HUES64 (cell line): ENCODE results near the gene SLC38A8.

ENCODE experiments used
- H3K27ac ChIP-seq: 2 replicates; pipeline ENCODE4 v1.7.0; 2013; ENCODE audit warnings: low read depth, low read length, inconsistent platforms
- H3K27me3 ChIP-seq: 2 replicates; pipeline ENCODE4 v1.6.1; 2013; ENCODE audit warnings: mild to moderate bottlenecking, low read length; ENCODE audit not compliant: insufficient read depth
- H3K36me3 ChIP-seq: 2 replicates; pipeline ENCODE4 v1.6.1; 2013; ENCODE audit warnings: mild to moderate bottlenecking, low read length; ENCODE audit not compliant: insufficient read depth
- H3K4me1 ChIP-seq: 2 replicates; pipeline ENCODE4 v1.6.1; 2013; ENCODE audit warnings: mild to moderate bottlenecking, low read length, moderate library complexity; ENCODE audit not compliant: insufficient read depth
- H3K4me3 ChIP-seq: 2 replicates; pipeline ENCODE4 v1.5.1; 2013; ENCODE audit warnings: mild to moderate bottlenecking, low read length, moderate library complexity
- H3K9ac ChIP-seq: 2 replicates; pipeline ENCODE4 v1.6.1; 2013; ENCODE audit warnings: mild to moderate bottlenecking, low read depth, low read length
- H3K9me3 ChIP-seq: 2 replicates; pipeline ENCODE4 v1.6.1; 2013; ENCODE audit warnings: low read depth, low read length; ENCODE audit not compliant: insufficient read depth
- WGBS: fragments of 150-250, 120-280 bp; methylation state at CpG from one replicate; pipeline ENCODE4 v1.1.7; 2013; ENCODE audit warnings: missing lambda C conversion rate; 5-methylcytosine and 5-hydroxymethylcytosine counted together

Gene SLC38A8

DNA sequence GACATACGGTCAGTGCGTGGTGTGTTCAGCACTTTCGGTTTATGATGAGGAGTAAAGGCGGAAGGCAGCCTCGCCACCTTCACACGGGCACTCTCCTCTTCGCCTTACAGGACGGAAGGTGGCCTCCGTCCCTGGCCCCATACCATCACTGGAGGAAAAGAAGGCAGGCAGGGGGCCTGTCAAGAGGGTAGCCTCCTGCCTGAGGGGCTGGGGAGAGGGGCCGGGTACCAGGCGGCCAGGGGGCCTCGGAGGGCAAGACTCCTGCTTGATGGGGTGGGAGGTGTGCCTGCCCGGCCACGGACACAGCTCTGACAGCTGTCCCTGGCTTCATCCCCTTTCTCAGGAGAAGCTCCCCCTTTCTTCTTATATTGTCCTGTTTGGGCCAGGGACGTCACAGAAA is 15.6 kb upstream of the SLC38A8 start:
- H3K27me3 ChIP-seq: no peaks in the 10 kb centered on the region
- no peak overlapping the region for H3K27ac ChIP-seq
- peaks cover 83% of the 10 kb centered on the region for H3K36me3 ChIP-seq
- no peaks in the 10 kb centered on the region for H3K9me3 ChIP-seq
- peaks cover 9% of the 10 kb centered on the region; the same call in 1 of the 2 replicates for H3K4me1 ChIP-seq
- no peak overlapping the region for H3K4me3 ChIP-seq
- 97% methylated on average over 13 of the region's 15 CpGs for WGBS
- no peak overlapping the region for H3K9ac ChIP-seq

DNA sequence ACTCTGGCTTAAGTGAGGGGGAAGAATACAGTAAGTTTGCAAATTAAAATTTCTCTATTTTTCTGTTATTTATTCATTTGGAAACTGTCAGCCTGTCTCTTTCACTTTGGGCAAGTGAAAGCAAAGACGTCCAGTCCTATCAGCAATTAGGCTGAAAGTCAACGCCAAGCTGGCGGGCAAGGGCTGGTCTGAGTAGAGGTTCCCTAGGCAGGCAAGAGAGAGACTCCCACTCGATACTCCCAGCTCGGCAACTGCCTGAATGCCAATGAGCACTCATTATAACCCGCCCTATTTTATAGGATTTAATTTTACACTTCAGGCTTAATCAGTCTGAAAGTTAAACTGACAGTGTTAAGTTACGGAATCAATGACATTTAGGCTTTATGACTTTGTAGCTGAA is 14.3 kb upstream of the SLC38A8 start:
- Histone ChIP-seq H3K4me1 (0 out of 2 replicates have a peak, but pooled peaks cover 3% of the 10 kb centered on the region), H3K9me3 (no peaks in the 10 kb centered on the region), H3K4me3 (no peak overlapping the region), H3K9ac (no peak overlapping the region), H3K27me3 (no peaks in the 10 kb centered on the region), H3K36me3 (peaks cover 80% of the 10 kb centered on the region), H3K27ac (no peak overlapping the region)
- 90% methylated on average over 7 of the region's 7 CpGs for WGBS

DNA sequence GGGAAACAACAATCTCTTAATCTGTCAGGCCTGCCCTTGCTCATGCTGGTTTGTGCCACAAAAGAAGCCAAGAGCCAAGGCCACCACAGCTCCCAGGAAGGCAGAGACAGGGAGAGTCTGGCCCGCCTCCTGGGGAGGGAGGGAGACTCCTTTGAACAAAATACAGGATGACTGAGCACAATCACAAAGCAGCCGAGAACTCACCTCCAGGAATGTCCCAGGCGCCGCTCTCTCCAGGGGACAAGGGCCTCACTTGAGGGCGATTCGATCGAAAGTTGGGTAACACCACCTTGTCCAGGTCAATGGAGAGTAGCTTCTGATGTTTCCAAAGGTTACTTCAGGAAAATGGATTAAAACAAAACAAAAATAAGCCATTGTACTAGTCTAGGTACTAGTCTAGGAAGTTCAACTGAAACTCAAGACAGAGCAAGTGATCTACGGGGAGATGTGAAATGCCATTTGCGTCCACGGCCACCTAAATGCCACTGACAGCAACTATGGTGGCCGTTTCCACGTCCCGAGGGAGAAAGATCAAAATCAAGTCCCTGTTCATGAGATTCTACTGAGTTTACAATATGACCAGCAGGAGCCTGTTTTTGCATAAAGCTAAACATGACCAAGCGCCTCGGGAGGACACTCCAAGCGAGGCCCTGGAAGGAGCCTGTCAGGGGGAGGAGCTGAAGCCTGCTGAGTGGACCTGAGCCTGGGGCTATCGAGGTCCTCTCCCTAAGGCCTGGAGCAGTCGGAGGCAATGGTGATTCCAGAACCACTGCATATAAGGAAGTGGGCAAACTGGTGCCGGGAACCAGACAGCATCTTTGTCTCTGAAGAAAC is 13.4 kb upstream of the SLC38A8 start:
- peaks cover 71% of the 10 kb centered on the region for H3K36me3 ChIP-seq

DNA sequence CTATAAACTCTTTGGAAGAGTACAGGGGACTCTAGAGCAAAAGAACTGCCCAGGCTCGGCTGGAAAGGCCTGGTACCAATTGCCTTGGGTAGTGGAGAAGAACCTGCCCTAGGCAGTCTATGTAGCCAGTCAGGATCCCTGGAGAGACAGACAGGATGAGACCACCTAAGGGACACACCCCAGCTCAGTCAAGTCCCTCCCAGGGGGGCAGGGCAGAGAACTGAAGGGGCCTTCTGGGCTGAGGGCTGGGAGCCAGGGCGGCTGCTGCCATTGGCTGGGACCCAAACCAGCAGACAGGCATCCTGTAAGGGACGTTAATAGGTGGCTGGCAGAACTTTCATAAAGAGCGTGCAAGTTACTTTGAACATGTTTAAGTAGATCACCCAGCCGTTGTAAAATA is 12.8 kb upstream of the SLC38A8 start:
- Histone ChIP-seq H3K4me3 (no peak overlapping the region), H3K27me3 (no peaks in the 10 kb centered on the region), H3K9me3 (no peaks in the 10 kb centered on the region), H3K9ac (no peak overlapping the region), H3K36me3 (peaks cover 67% of the 10 kb centered on the region), H3K4me1 (0 out of 2 replicates have a peak, but pooled peaks cover 3% of the 10 kb centered on the region), H3K27ac (no peak overlapping the region)
- WGBS: 93% methylated on average over 5 of the region's 5 CpGs

More for the DNA sequence above, 13.4 kb upstream of the SLC38A8 start:
- H3K4me3 ChIP-seq: no peak overlapping the region
- no peaks in the 10 kb centered on the region for H3K27me3 ChIP-seq
- 0 out of 2 replicates have a peak, but pooled peaks cover 3% of the 10 kb centered on the region for H3K4me1 ChIP-seq
- WGBS: 94% methylated on average over 19 of the region's 19 CpGs
- H3K9me3 ChIP-seq: no peaks in the 10 kb centered on the region
- no peak overlapping the region for H3K9ac ChIP-seq
- no peak overlapping the region for H3K27ac ChIP-seq

DNA sequence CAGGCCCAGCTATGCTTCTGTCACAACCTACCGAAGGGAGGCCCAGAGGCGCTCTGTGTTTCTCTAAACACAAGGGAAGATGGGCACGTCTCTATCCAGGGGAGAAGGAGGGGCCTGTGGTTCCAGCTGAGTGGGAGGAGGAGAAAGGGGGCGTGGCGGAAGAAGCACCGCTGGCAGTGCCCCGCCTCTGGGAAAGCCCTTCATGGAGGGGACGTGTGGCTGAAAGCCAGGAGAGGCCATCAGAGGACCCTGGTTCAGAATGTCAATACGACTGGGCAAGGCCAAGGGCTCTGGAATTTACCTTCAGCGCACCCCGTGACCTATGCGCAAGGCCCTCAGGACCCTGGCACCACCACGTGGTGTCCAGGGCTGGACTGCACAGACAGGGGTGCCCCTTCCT is 12.3 kb upstream of the SLC38A8 start:
- no peak overlapping the region for H3K4me3 ChIP-seq
- H3K9ac ChIP-seq: no peak overlapping the region
- H3K27ac ChIP-seq: no peak overlapping the region
- H3K4me1 ChIP-seq: 0 out of 2 replicates have a peak, but pooled peaks cover 3% of the 10 kb centered on the region
- WGBS: 64% methylated on average over 13 of the region's 13 CpGs
- no peaks in the 10 kb centered on the region for H3K27me3 ChIP-seq
- H3K9me3 ChIP-seq: no peaks in the 10 kb centered on the region
- peaks cover 63% of the 10 kb centered on the region for H3K36me3 ChIP-seq

DNA sequence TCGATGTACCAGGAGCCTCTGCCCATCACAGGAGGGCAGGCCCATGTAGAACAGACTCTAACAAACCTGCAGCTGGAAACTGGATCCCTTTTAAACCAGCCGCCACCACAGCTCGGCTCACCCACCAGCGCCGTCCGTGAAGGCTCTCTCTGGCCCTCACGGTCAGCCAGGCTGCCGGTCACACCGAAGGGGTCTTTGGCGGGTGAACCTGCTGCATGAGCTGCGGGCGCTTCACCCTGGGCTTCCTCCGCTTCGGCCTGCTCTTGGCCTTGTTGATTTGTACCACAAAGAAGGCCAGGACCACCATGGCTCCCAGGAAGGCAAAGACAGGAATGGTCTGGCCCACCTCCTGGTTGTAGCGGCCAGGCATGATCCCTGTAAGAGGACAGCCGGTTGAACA is 11.7 kb upstream of the SLC38A8 start:
- Histone ChIP-seq H3K9ac (no peak overlapping the region), H3K36me3 (peaks cover 58% of the 10 kb centered on the region), H3K27ac (no peak overlapping the region), H3K27me3 (no peaks in the 10 kb centered on the region), H3K4me1 (0 out of 2 replicates have a peak, but pooled peaks cover 3% of the 10 kb centered on the region), H3K9me3 (no peaks in the 10 kb centered on the region), H3K4me3 (no peak overlapping the region)
- 97% methylated on average over 16 of the region's 16 CpGs for WGBS

DNA sequence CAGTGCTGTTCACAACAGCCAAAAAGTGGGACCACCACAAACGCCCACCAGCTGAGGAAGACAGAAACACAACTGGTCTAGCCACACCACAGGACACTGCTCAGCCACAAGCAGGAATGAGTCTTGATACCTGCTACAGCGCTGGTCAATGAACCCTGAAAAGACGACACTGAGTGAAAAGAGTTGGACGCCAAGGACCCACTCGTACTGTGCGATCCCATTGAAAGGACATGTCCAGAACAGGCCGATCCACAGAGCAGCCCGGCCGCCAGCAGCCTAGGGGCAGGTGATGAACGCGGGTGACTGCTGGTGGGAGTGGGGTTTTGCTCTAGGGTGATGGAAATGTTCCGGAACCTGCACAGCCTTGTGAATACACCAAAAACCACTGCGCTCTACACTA is 10.6 kb upstream of the SLC38A8 start:
- no peaks in the 10 kb centered on the region for H3K9me3 ChIP-seq
- WGBS: 95% methylated on average over 13 of the region's 13 CpGs
- no peak overlapping the region for H3K9ac ChIP-seq
- 0 out of 2 replicates have a peak, but pooled peaks cover 3% of the 10 kb centered on the region for H3K4me1 ChIP-seq
- no peaks in the 10 kb centered on the region for H3K27me3 ChIP-seq
- H3K27ac ChIP-seq: no peak overlapping the region
- H3K36me3 ChIP-seq: peaks cover 47% of the 10 kb centered on the region
- H3K4me3 ChIP-seq: no peak overlapping the region

DNA sequence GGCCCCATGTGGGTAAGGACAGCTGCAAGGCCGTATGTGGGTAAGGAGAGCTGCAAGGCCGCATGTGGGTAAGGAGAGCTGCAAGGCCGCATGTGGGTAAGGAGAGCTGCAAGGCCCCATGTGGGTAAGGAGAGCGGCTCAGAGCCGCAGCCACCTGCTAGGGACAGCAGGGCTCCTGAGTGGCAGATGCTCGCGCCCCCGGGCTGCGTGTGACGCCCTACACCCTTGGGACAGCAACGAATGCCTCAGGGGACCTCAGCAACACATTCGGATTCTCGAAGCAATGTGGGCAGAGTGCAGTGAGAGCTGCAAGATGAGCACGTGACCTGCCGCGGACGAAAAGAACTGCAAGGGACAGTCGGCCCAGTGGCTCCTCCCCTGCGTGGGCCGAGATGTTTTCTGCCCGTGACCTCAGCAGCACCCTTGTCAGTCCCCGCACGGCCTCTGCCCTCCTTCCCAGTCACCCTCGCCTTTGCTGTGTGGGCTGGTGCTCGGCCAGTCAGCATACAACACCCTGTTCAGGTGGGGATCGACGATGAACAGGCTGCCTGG is 9.6 kb upstream of the SLC38A8 start:
- Histone ChIP-seq H3K36me3 (peaks cover 36% of the 10 kb centered on the region), H3K4me1 (0 out of 2 replicates have a peak, but pooled peaks cover 3% of the 10 kb centered on the region), H3K9me3 (no peaks in the 10 kb centered on the region), H3K9ac (no peak overlapping the region), H3K4me3 (no peak overlapping the region), H3K27me3 (no peaks in the 10 kb centered on the region), H3K27ac (no peak overlapping the region)
- WGBS: 94% methylated on average over 27 of the region's 27 CpGs

DNA sequence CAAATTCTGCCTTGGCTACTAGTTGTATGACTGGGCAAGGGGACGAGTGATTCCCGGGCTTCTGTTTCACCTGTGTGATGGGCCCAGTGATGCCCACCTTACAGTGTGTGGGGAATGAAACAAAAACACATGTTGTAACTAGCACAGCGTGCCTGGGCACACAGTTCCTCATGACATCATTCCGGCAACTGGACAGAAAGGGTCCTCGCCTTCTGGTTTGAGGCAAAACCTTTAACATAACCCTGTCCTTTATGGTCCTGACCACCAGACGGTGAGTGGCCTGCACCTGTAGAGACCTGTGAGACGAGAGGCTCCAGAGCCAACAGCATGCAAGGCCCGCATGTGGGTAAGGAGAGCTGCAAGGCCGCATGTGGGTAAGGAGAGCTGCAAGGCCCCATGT is 7.7 kb upstream of the SLC38A8 start:
- H3K36me3 ChIP-seq: peaks cover 19% of the 10 kb centered on the region
- H3K9ac ChIP-seq: no peak overlapping the region
- H3K9me3 ChIP-seq: no peaks in the 10 kb centered on the region
- H3K27ac ChIP-seq: no peak overlapping the region
- 0 out of 2 replicates have a peak, but pooled peaks cover 3% of the 10 kb centered on the region for H3K4me1 ChIP-seq
- no peaks in the 10 kb centered on the region for H3K27me3 ChIP-seq
- WGBS: 85% methylated on average over 9 of the region's 9 CpGs
- no peak overlapping the region for H3K4me3 ChIP-seq

DNA sequence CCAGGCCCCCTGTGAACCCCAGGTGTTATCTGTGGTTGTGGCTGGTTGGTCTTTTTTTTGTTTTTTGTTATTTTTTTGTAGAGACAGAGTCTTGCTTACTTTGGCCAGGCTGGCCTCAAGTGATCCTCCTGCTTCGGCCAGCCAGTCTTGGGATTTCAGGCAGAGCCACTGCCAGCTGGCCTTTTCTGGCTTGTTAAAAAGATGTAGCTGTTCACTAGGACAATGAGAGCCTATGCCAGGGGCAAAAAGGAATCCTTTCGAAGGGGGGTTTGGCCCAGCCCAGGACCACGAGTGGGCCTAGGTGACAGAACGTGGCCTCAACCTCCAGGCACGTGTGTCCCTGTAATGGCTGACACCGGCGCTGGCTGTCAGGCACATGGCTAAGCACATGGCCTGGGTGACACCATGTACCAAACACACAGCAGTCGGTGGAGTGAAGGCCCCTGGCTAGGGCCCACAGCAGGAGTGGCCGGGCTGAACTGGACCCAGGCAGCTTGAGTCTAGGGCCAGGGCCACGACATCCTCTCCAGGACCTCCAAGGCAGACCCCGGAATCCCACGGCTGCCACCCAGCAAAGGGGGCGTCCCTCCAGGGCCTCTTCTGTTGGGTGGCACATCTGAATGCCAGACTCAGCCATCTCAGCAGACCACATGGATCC is 6.9 kb upstream of the SLC38A8 start:
- no peak overlapping the region for H3K9ac ChIP-seq
- no peaks in the 10 kb centered on the region for H3K9me3 ChIP-seq
- 91% methylated on average over 13 of the region's 13 CpGs for WGBS
- H3K27me3 ChIP-seq: no peaks in the 10 kb centered on the region
- no peaks in the 10 kb centered on the region for H3K4me1 ChIP-seq
- no peak overlapping the region for H3K27ac ChIP-seq
- peaks cover 16% of the 10 kb centered on the region for H3K36me3 ChIP-seq
- no peak overlapping the region for H3K4me3 ChIP-seq

DNA sequence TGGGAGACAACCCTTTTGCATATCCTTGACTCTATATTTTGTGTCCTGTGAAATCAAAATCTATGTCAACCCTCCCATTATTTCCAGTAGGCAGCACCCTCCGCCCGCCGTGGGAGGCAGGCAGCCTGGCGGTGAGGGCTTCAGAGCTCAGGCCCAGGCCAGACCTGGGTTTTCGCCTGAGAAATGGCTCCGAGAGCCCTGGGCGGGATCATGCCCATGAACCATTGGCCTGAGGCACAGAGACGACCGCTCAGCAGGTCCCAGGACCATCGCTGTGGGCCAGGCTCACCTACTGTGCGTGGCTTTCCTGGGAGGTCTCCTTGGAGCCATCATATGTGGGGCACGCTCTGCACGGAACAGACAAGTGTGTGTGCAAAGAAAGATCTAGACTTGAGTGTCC is 6.3 kb upstream of the SLC38A8 start:
- Histone ChIP-seq H3K9ac (no peak overlapping the region), H3K27ac (no peak overlapping the region), H3K9me3 (no peaks in the 10 kb centered on the region), H3K4me3 (no peak overlapping the region), H3K4me1 (peaks cover 5% of the 10 kb centered on the region), H3K36me3 (peaks cover 11% of the 10 kb centered on the region), H3K27me3 (no peaks in the 10 kb centered on the region)
- 92% methylated on average over 13 of the region's 13 CpGs for WGBS
